ENCODE data around the gene CALCR. TPM values are rescaled to one million over a fixed set of nuclear protein-coding genes. Genes with fewer than 3 reads are reported as not detected.
"Not testable (repeated sequence)": the region's sequence is repeated elsewhere in the genome, so short reads cannot be mapped to it uniquely, and the experiment has no call there.

CALCR gene
- total RNA-seq, 2 donors from 2014 or later = not detected

DNA sequence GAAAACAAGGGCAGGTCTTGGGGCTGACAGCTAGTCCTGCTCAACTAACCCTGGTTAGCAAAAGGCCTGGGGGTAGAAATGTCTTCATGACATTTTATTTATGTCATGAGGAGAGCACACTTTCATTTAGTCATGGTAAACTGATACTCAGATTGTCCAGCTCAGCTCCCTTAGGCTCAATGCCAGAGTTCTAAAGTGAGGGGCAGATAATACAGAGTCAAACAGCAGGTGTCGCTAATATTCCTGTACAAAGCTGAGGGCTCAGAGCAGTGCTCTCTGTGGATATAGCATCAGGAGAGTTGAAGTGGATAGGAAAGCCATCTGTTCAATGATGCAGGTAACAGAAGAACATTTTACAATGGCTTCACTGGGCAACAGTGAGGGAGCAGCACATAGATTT is 26.8 kb upstream of the CALCR start:
- no peaks in the 10 kb centered on the region for H3K36me3 ChIP-seq
- H3K4me1 ChIP-seq (ENCODE audit: control insufficient read depth in 1 of 2, low read depth in 2 of 2) = no peaks in the 10 kb centered on the region
- DNase-seq (ENCODE audit: low spot score) (no peak), ATAC-seq (ENCODE audit: insufficient number of reproducible peaks, low FRiP score, low read depth) (no peak)
- H3K4me3 ChIP-seq = no peak overlapping the region
- no peaks in the 10 kb centered on the region for H3K27me3 ChIP-seq (replicated peaks; ENCODE audit: insufficient read depth)
- no peak overlapping the region for H3K27ac ChIP-seq
- TF ChIP-seq, protein P1, sequence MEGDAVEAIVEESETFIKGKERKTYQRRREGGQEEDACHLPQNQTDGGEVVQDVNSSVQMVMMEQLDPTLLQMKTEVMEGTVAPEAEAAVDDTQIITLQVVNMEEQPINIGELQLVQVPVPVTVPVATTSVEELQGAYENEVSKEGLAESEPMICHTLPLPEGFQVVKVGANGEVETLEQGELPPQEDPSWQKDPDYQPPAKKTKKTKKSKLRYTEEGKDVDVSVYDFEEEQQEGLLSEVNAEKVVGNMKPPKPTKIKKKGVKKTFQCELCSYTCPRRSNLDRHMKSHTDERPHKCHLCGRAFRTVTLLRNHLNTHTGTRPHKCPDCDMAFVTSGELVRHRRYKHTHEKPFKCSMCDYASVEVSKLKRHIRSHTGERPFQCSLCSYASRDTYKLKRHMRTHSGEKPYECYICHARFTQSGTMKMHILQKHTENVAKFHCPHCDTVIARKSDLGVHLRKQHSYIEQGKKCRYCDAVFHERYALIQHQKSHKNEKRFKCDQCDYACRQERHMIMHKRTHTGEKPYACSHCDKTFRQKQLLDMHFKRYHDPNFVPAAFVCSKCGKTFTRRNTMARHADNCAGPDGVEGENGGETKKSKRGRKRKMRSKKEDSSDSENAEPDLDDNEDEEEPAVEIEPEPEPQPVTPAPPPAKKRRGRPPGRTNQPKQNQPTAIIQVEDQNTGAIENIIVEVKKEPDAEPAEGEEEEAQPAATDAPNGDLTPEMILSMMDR (IDR thresholded peaks at IDR 0.05) = no peak
- no peaks in the 10 kb centered on the region for H3K9me3 ChIP-seq

DNA sequence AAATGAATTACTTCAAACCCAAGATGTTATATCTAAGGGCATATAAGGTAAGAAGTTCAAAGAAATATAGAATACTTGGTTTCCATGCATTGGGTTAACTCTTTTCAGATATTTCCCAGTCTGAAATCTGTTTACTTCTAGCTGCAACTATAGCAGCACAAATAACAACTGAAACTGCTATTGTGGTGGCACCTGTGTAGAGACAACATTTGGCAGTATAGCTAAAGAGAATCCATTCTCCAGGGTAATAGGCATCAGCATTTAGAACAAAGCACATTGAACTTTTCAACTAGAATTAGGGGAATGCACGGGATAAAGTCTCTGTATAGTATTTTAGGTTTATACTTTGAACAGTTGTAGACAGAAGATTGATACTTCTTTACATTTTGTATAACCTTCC is 19.7 kb upstream of the CALCR start:
- TF ChIP-seq, protein P1 (IDR thresholded peaks at IDR 0.05) = no peak
- ATAC-seq (ENCODE audit: insufficient number of reproducible peaks, low FRiP score, low read depth) (no peak), DNase-seq (ENCODE audit: low spot score) (no peak)
- Histone ChIP-seq H3K27ac (no peak overlapping the region), H3K9me3 (no peaks in the 10 kb centered on the region), H3K36me3 (no peaks in the 10 kb centered on the region), H3K4me1 (ENCODE audit: control insufficient read depth in 1 of 2, low read depth in 2 of 2) (no peaks in the 10 kb centered on the region), H3K4me3 (no peak overlapping the region), H3K27me3 (replicated peaks; ENCODE audit: insufficient read depth) (no peaks in the 10 kb centered on the region)

DNA sequence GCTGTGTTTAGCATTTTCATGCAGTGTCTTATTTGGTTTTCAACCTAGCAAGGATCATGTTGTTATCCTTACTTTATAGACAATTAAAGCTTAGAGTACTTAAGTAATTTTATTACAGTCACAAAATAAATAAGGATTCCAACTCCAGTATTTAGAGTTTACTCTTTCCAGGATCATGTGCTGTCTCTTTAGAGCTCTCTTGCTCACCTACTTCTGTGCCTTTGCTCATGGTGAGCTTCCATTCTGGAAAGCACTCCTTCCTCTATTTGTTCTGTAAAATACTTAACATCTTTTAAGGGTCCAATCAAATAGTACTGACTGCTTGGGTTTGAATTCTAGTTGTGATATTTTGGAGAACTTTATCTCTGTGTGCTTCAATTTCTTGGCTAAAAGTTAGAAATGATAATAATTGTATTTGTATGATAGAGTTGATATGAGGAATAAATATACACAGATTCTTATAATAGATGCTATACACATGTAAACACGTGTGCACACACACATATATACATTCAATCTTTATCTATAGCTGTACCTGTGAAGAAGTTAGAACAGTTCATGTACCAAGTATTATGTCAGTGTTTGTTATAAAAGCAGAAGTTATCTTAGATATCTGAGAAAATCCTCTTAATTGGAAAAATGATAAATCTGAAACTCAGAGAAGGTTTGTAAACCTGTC is 18.2 kb upstream of the CALCR start:
- Histone ChIP-seq H3K4me3 (no peak overlapping the region), H3K27me3 (replicated peaks; ENCODE audit: insufficient read depth) (no peaks in the 10 kb centered on the region), H3K36me3 (no peaks in the 10 kb centered on the region), H3K9me3 (no peaks in the 10 kb centered on the region), H3K27ac (no peak overlapping the region), H3K4me1 (ENCODE audit: control insufficient read depth in 1 of 2, low read depth in 2 of 2) (no peaks in the 10 kb centered on the region)
- ATAC-seq (ENCODE audit: insufficient number of reproducible peaks, low FRiP score, low read depth) (no peak), DNase-seq (ENCODE audit: low spot score) (no peak)
- TF ChIP-seq, protein P1 (IDR thresholded peaks at IDR 0.05) = no peak

DNA sequence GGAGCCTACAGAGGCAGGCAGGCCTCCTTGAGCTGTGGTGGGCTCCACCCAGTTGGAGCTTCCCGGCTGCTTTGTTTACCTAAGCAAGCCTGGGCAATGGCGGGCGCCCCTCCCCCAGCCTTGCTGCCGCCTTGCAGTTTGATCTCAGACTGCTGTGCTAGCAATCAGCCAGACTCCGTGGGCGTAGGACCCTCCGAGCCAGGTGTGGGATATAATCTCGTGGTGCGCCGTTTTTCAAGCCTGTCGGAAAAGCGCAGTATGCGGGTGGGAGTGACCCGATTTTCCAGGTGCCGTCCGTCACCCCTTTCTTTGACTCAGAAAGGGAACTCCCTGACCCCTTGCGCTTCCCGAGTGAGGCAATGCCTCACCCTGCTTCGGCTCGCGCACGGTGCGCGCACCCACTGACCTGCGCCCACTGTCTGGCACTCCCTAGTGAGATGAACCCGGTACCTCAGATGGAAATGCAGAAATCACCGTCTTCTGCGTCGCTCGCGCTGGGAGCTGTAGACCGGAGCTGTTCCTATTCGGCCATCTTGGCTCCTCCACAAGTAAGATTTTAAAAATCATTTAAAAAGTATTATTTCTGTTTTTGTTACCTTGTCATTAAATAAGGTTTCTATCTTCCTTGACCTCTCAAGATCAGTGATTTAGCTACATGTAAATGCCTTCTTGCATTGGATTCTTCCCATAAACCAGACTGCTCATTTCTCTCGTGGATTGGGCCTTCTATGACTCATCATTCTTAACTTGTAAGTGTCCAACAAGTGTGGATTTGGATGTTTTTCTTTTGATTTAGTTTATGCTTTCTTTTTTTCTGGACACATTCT is 16.9 kb upstream of the CALCR start:
- DNase-seq (ENCODE audit: low spot score); H3K9me3 ChIP-seq; H3K36me3 ChIP-seq; H3K27ac ChIP-seq; H3K4me1 ChIP-seq (ENCODE audit: control insufficient read depth in 1 of 2, low read depth in 2 of 2); H3K27me3 ChIP-seq (replicated peaks; ENCODE audit: insufficient read depth); ATAC-seq (ENCODE audit: insufficient number of reproducible peaks, low FRiP score, low read depth); H3K4me3 ChIP-seq: not testable (repeated sequence)

DNA sequence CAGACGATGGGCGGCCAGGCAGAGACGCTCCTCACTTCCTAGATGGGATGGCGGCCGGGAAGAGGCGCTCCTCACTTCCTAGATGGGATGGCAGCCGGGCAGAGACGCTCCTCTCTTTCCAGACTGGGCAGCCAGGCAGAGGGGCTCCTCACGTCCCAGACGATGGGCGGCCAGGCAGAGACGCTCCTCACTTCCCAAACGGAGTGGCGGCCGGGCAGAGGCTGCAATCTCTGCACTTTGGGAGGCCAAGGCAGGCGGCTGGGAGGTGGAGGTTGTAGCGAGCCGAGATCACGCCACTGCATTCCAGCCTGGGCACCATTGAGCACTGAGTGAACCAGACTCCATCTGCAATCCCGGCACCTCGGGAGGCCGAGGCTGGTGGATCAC is 11.9 kb upstream of the CALCR start:
- not testable (repeated sequence) for H3K36me3 ChIP-seq; H3K4me1 ChIP-seq (ENCODE audit: control insufficient read depth in 1 of 2, low read depth in 2 of 2); H3K27ac ChIP-seq; H3K27me3 ChIP-seq (replicated peaks; ENCODE audit: insufficient read depth); H3K4me3 ChIP-seq; ATAC-seq (ENCODE audit: insufficient number of reproducible peaks, low FRiP score, low read depth); H3K9me3 ChIP-seq; DNase-seq (ENCODE audit: low spot score)

DNA sequence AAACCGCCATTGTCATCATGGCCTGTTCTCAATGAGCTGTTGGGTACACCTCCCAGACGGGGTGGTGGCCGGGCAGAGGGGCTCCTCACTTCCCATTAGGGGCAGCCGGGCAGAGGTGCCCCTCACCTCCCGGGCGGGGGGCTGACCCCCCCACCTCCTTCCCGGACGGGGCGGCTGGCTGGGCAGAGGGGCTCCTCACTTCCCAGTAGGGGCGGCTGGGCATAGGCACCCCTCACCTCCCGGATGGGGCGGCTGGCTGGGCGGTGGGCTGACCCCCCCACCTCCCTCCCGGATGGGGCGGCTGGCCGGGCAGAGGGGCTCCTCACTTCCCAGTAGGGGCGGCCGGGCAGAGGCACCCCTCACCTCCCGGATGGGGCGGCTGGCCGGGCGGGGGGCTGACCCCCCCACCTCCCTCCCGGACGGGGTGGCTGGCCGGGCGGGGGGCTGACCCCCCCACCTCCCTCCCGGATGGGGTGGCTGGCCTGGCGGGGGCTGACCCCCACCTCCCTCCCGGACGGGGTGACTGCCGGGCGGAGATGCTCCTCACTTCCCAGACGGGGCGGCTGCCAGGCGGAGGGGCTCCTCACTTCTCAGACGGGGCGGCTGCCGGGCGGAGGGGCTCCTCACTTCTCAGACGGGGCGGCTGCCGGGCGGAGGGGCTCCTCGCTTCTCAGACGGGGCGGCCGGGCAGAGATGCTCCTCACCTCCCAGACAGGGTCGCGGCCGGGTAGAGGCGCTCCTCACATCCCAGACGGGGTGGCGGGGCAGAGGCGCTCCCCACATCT is 11.4 kb upstream of the CALCR start:
- not testable (repeated sequence) for H3K27ac ChIP-seq; H3K36me3 ChIP-seq; ATAC-seq (ENCODE audit: insufficient number of reproducible peaks, low FRiP score, low read depth)

More for the DNA sequence above, 11.4 kb upstream of the CALCR start:
- not testable (repeated sequence) for H3K9me3 ChIP-seq; H3K4me1 ChIP-seq (ENCODE audit: control insufficient read depth in 1 of 2, low read depth in 2 of 2); H3K4me3 ChIP-seq; H3K27me3 ChIP-seq (replicated peaks; ENCODE audit: insufficient read depth); DNase-seq (ENCODE audit: low spot score)
